Coronary artery (tissue), 2 donors: ENCODE measurements around the gene CIRBP.

Source experiments
- DNase-seq: peaks from one replicate; pipeline ENCODE4 v3.0.0-alpha.2; 2017; ENCODE audit warnings: low spot score
- H3K27ac ChIP-seq, 2 donors: fragments of 200-600 bp; sonication (generic); one replicate each; pipeline ENCODE4 v1.5.1; 2016 to 2019
- H3K4me3 ChIP-seq: fragments of 200-600 bp; sonication (generic); 2 replicates; pipeline ENCODE4 v1.5.1; 2016; ENCODE audit warnings: mild to moderate bottlenecking, moderate library complexity
- TF ChIP-seq, protein P1 (sequence below): fragments of 200-600 bp; sonication (generic); IDR thresholded peaks from one replicate; pipeline ENCODE4 v1.5.1; 2019; ENCODE audit warnings: antibody characterized with exemption

CIRBP gene

GRCh38 chr19:1310853-1311180, 41.7 kb downstream of the CIRBP start:
- DNase-seq, result no peak
- TF ChIP-seq, protein P1, sequence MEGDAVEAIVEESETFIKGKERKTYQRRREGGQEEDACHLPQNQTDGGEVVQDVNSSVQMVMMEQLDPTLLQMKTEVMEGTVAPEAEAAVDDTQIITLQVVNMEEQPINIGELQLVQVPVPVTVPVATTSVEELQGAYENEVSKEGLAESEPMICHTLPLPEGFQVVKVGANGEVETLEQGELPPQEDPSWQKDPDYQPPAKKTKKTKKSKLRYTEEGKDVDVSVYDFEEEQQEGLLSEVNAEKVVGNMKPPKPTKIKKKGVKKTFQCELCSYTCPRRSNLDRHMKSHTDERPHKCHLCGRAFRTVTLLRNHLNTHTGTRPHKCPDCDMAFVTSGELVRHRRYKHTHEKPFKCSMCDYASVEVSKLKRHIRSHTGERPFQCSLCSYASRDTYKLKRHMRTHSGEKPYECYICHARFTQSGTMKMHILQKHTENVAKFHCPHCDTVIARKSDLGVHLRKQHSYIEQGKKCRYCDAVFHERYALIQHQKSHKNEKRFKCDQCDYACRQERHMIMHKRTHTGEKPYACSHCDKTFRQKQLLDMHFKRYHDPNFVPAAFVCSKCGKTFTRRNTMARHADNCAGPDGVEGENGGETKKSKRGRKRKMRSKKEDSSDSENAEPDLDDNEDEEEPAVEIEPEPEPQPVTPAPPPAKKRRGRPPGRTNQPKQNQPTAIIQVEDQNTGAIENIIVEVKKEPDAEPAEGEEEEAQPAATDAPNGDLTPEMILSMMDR, result no peak
- Histone ChIP-seq H3K4me3 (no peak overlapping the region), H3K27ac (no peak overlapping the region)

GRCh38 chr19:1311543-1312091, 42.5 kb downstream of the CIRBP start:
- TF ChIP-seq, protein P1, result no peak
- Histone ChIP-seq H3K27ac (no peak overlapping the region), H3K4me3 (no peak overlapping the region)
- no peak for DNase-seq

GRCh38 chr19:1312767-1313694, 43.9 kb downstream of the CIRBP start:
- Histone ChIP-seq H3K4me3 (no peak overlapping the region), H3K27ac (no peak overlapping the region)
- no peak for DNase-seq
- TF ChIP-seq, protein P1, result no peak

GRCh38 chr19:1313695-1314613, 44.8 kb downstream of the CIRBP start:
- no peak for DNase-seq
- TF ChIP-seq, protein P1, result no peak
- Histone ChIP-seq H3K4me3 (no peak overlapping the region), H3K27ac (no peak overlapping the region)

GRCh38 chr19:1315470-1316166, 46.5 kb downstream of the CIRBP start:
- TF ChIP-seq, protein P1, result peak; percentile 19
- DNase-seq, result no peak
- Histone ChIP-seq H3K27ac (no peak overlapping the region), H3K4me3 (peak overlapping the region; percentile 44)

- H3K27ac ChIP-seq, result no peak overlapping the region
- TF ChIP-seq, protein P1, result no peak
- DNase-seq, result no peak
- H3K4me3 ChIP-seq, result no peak overlapping the region
Observed at GRCh38 chr19:1316466-1316865, 47.3 kb downstream of the CIRBP start.
